ENCODE results near the gene ZFPM1.

DNA sequence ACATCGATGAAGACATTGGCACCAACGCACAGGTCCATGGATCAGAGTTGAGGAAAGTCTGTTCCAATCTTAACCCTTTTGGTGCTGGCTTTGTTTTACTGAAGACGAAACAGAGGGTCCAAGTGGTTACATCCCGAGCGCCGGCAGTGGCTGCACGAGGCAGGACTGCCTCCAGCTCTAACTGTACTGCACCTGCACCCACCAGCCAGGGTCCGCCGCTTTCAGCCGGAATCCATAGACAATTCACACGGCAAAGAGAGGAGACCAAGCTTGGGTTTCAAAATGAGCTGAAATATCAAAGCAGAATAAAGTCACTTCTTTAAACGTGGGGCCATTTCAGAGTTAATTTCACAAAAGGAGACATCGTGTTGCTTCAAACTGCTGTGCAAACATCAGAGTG lies 95.9 kb downstream of the ZFPM1 start:
- TF ChIP-seq JUND (IDR thresholded peaks at IDR 0.05) (no peak), RAD21 (IDR thresholded peaks at IDR 0.05; ENCODE audit: low read depth) (no peak), YY1 (IDR thresholded peaks at IDR 0.05; ENCODE audit: extremely low read depth, insufficient replicate concordance, low read depth, low read length) (no peak), POLR2AphosphoS5 (IDR thresholded peaks at IDR 0.05; ENCODE audit: low read depth, low read length) (no peak), SRF (IDR thresholded peaks at IDR 0.05; ENCODE audit: low read depth) (no peak), POLR2A (IDR thresholded peaks at IDR 0.05; ENCODE audit: borderline replicate concordance, extremely low read depth, insufficient read depth, insufficient read length) (no peak), EZH2 (IDR thresholded peaks at IDR 0.05) (no peak), CEBPB (IDR thresholded peaks at IDR 0.05; ENCODE audit: low read depth) (no peak), SIN3A (IDR thresholded peaks at IDR 0.05; ENCODE audit: low read depth) (no peak), CBX3 (IDR thresholded peaks at IDR 0.05; ENCODE audit: low read depth) (no peak)
- TF ChIP-seq, protein P1, sequence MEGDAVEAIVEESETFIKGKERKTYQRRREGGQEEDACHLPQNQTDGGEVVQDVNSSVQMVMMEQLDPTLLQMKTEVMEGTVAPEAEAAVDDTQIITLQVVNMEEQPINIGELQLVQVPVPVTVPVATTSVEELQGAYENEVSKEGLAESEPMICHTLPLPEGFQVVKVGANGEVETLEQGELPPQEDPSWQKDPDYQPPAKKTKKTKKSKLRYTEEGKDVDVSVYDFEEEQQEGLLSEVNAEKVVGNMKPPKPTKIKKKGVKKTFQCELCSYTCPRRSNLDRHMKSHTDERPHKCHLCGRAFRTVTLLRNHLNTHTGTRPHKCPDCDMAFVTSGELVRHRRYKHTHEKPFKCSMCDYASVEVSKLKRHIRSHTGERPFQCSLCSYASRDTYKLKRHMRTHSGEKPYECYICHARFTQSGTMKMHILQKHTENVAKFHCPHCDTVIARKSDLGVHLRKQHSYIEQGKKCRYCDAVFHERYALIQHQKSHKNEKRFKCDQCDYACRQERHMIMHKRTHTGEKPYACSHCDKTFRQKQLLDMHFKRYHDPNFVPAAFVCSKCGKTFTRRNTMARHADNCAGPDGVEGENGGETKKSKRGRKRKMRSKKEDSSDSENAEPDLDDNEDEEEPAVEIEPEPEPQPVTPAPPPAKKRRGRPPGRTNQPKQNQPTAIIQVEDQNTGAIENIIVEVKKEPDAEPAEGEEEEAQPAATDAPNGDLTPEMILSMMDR (IDR thresholded peaks at IDR 0.05 in 2 of 3, conservative IDR thresholded peaks at IDR 0.05 in 1 of 3; ENCODE audit: borderline replicate concordance in 1 of 3, insufficient read depth in 1 of 3, low read depth in 2 of 3, low read length in 2 of 3), result no peak
- TF ChIP-seq, protein P2, sequence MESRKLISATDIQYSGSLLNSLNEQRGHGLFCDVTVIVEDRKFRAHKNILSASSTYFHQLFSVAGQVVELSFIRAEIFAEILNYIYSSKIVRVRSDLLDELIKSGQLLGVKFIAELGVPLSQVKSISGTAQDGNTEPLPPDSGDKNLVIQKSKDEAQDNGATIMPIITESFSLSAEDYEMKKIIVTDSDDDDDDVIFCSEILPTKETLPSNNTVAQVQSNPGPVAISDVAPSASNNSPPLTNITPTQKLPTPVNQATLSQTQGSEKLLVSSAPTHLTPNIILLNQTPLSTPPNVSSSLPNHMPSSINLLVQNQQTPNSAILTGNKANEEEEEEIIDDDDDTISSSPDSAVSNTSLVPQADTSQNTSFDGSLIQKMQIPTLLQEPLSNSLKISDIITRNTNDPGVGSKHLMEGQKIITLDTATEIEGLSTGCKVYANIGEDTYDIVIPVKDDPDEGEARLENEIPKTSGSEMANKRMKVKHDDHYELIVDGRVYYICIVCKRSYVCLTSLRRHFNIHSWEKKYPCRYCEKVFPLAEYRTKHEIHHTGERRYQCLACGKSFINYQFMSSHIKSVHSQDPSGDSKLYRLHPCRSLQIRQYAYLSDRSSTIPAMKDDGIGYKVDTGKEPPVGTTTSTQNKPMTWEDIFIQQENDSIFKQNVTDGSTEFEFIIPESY (IDR thresholded peaks at IDR 0.05; ENCODE audit: extremely low read depth, insufficient replicate concordance, low read length), result no peak
- TF ChIP-seq, protein P3, sequence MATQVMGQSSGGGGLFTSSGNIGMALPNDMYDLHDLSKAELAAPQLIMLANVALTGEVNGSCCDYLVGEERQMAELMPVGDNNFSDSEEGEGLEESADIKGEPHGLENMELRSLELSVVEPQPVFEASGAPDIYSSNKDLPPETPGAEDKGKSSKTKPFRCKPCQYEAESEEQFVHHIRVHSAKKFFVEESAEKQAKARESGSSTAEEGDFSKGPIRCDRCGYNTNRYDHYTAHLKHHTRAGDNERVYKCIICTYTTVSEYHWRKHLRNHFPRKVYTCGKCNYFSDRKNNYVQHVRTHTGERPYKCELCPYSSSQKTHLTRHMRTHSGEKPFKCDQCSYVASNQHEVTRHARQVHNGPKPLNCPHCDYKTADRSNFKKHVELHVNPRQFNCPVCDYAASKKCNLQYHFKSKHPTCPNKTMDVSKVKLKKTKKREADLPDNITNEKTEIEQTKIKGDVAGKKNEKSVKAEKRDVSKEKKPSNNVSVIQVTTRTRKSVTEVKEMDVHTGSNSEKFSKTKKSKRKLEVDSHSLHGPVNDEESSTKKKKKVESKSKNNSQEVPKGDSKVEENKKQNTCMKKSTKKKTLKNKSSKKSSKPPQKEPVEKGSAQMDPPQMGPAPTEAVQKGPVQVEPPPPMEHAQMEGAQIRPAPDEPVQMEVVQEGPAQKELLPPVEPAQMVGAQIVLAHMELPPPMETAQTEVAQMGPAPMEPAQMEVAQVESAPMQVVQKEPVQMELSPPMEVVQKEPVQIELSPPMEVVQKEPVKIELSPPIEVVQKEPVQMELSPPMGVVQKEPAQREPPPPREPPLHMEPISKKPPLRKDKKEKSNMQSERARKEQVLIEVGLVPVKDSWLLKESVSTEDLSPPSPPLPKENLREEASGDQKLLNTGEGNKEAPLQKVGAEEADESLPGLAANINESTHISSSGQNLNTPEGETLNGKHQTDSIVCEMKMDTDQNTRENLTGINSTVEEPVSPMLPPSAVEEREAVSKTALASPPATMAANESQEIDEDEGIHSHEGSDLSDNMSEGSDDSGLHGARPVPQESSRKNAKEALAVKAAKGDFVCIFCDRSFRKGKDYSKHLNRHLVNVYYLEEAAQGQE (IDR thresholded peaks at IDR 0.05; ENCODE audit: low read depth), result no peak

Data from HCT116 (cell line).